ENCODE measurements around the gene LIN28A.

The LIN28A gene

GRCh38 chr1:26387447-26387846, 23.2 kb upstream of the LIN28A start:
- in situ Hi-C loops (cut with MboI; ENCODE audit: low sequenced_read_pairs) = no loop called here

GRCh38 chr1:26388791-26389445, 21.7 kb upstream of the LIN28A start:
- in situ Hi-C loops (cut with MboI; ENCODE audit: low sequenced_read_pairs) = no loop called here

GRCh38 chr1:26389604-26390247, 20.9 kb upstream of the LIN28A start:
- in situ Hi-C loops (cut with MboI; ENCODE audit: low sequenced_read_pairs) = no loop called here

GRCh38 chr1:26391450-26391849, 19.2 kb upstream of the LIN28A start:
- in situ Hi-C loops (cut with MboI; ENCODE audit: low sequenced_read_pairs) = no loop called here

GRCh38 chr1:26395754-26396153, 14.9 kb upstream of the LIN28A start:
- in situ Hi-C loops (cut with MboI; ENCODE audit: low sequenced_read_pairs) = no loop called here

- in situ Hi-C loops (cut with MboI; ENCODE audit: low sequenced_read_pairs) = no loop called here
These were observed 11.6 kb upstream of the LIN28A start for GRCh38 chr1:26399034-26399433.

GRCh38 chr1:26401891-26402290, 8.7 kb upstream of the LIN28A start:
- in situ Hi-C loops (cut with MboI; ENCODE audit: low sequenced_read_pairs) = no loop called here

GRCh38 chr1:26403656-26404055, 7.0 kb upstream of the LIN28A start:
- in situ Hi-C loops (cut with MboI; ENCODE audit: low sequenced_read_pairs) = no loop called here

GRCh38 chr1:26404641-26405040, 6.0 kb upstream of the LIN28A start:
- in situ Hi-C loops (cut with MboI; ENCODE audit: low sequenced_read_pairs) = no loop called here

GRCh38 chr1:26405281-26405915, 5.2 kb upstream of the LIN28A start:
- in situ Hi-C loops (cut with MboI; ENCODE audit: low sequenced_read_pairs) = no loop called here

- in situ Hi-C loops (cut with MboI; ENCODE audit: low sequenced_read_pairs) = no loop called here
These were observed 2.0 kb upstream of the LIN28A start for GRCh38 chr1:26408604-26409003.

- in situ Hi-C loops (cut with MboI; ENCODE audit: low sequenced_read_pairs) = no loop called here
These were observed 1.3 kb upstream of the LIN28A start for GRCh38 chr1:26409191-26409807.

- in situ Hi-C loops (cut with MboI; ENCODE audit: low sequenced_read_pairs) = no loop called here
These were observed 1.0 kb downstream of the LIN28A start for GRCh38 chr1:26411624-26412074.

GRCh38 chr1:26412180-26412840, 1.7 kb downstream of the LIN28A start:
- in situ Hi-C loops (cut with MboI; ENCODE audit: low sequenced_read_pairs) = no loop called here

GRCh38 chr1:26413031-26413430, 2.4 kb downstream of the LIN28A start:
- in situ Hi-C loops (cut with MboI; ENCODE audit: low sequenced_read_pairs) = no loop called here

- in situ Hi-C loops (cut with MboI; ENCODE audit: low sequenced_read_pairs) = no loop called here
These were observed 6.6 kb downstream of the LIN28A start for GRCh38 chr1:26417111-26417759.

- in situ Hi-C loops (cut with MboI; ENCODE audit: low sequenced_read_pairs) = no loop called here
These were observed 8.3 kb downstream of the LIN28A start for GRCh38 chr1:26418865-26419349.

- in situ Hi-C loops (cut with MboI; ENCODE audit: low sequenced_read_pairs) = no loop called here
These were observed 8.9 kb downstream of the LIN28A start for GRCh38 chr1:26419494-26419893.

GRCh38 chr1:26429721-26430120, 19.1 kb downstream of the LIN28A start:
- in situ Hi-C loops (cut with MboI; ENCODE audit: low sequenced_read_pairs) = no loop called here

GRCh38 chr1:26431979-26432695, 21.5 kb downstream of the LIN28A start, which contains the start of gene DHDDS:
Gene DHDDS (plus strand): TSS chr1:26432321. CDS start chr1:26432946, 625 bp downstream.
- in situ Hi-C loops (cut with MboI; ENCODE audit: low sequenced_read_pairs) = no loop called here

All from HL-60/S4 treated with retinoic acid at 250 ng/mL for 4 days and 3 days (cell line).